H1 (cell line): ENCODE data around the gene TATDN2. TPM values are rescaled to one million over a fixed set of nuclear protein-coding genes. Genes with fewer than 3 reads are reported as not detected.

Experiments
- CTCF ChIA-PET: fragments of 300-600 bp; sonication (Branson Sonifier 250); formaldehyde crosslinking; loops from one replicate; lab custom pipeline; 2021; ENCODE audit not compliant: partially characterized antibody; lab: Charles Lee
- POLR2A ChIA-PET: fragments of 300-600 bp; sonication (Branson Sonifier 250); formaldehyde crosslinking; loops from one replicate; lab custom pipeline; 2021; ENCODE audit warnings: inconsistent platforms; ENCODE audit not compliant: partially characterized antibody; lab: Charles Lee
- DNase-seq, 2 experiments: peaks; one replicate each; pipeline versions ENCODE4 v3.0.0 to v3.0.0-alpha.2; 2010 to 2022; ENCODE audit warnings: low spot score in 2 of 2, low read depth in 1 of 2, mixed read lengths in 1 of 2
- FAIRE-seq: peaks from 2 replicates; lab custom pipeline; 2011; peaks lifted over from hg19 to GRCh38; lab: Jason Lieb, UNC
- H2AFZ ChIP-seq: 2 replicates; pipeline ENCODE4 v1.8.1; 2012; ENCODE audit warnings: low read length, inconsistent platforms
- H2AK5ac ChIP-seq: 2 replicates; pipeline ENCODE4 v1.6.1; 2013; ENCODE audit warnings: low read depth, low read length
- H2BK120ac ChIP-seq: replicated peaks from 2 replicates; pipeline ENCODE3; 2013; ENCODE audit warnings: low read depth, low read length, inconsistent platforms
- H2BK12ac ChIP-seq: 2 replicates; pipeline ENCODE4 v1.6.1; 2013; ENCODE audit warnings: low read depth, low read length
- H2BK15ac ChIP-seq: 2 replicates; pipeline ENCODE4 v1.6.1; 2013; ENCODE audit warnings: low read length
- H2BK20ac ChIP-seq: 2 replicates; pipeline ENCODE4 v1.6.1; 2013; ENCODE audit warnings: low read length
- H2BK5ac ChIP-seq: 2 replicates; pipeline ENCODE4 v1.6.1; 2013; ENCODE audit warnings: low read depth, low read length
- H3K14ac ChIP-seq: 2 replicates; pipeline ENCODE4 v1.6.1; 2013; ENCODE audit warnings: inconsistent platforms; ENCODE audit not compliant: insufficient read length
- H3K18ac ChIP-seq: 2 replicates; pipeline ENCODE4 v1.6.1; 2013; ENCODE audit warnings: low read length; ENCODE audit errors: extremely low read depth
- H3K23ac ChIP-seq: 2 replicates; pipeline ENCODE4 v1.6.1; 2013; ENCODE audit warnings: inconsistent platforms; ENCODE audit not compliant: insufficient read length
- H3K23me2 ChIP-seq: 2 replicates; pipeline ENCODE4 v1.6.1; 2013; ENCODE audit warnings: low read depth, low read length
- H3K27ac ChIP-seq: 2 replicates; pipeline ENCODE4 v1.6.1; 2011; ENCODE audit warnings: low read depth, low read length, inconsistent platforms
- H3K27me3 ChIP-seq, 4 experiments: replicated peaks in 1 of 4; 1 replicate in 1 of 4; 2 replicates in 3 of 4; pipeline versions ENCODE4 v1.6.1 to v1.8.1; 2011 to 2013; ENCODE audit warnings: low read length in 3 of 4, mild to moderate bottlenecking in 3 of 4, inconsistent platforms in 2 of 4, mixed read lengths in 2 of 4, moderate library complexity in 1 of 4; ENCODE audit not compliant: control insufficient read depth in 3 of 4, insufficient read depth in 3 of 4; ENCODE audit errors: extremely low read depth in 1 of 4
- H3K36me3 ChIP-seq, 4 experiments: 2 replicates each; pipeline versions ENCODE4 v1.6.1 to v1.8.1; 2011 to 2013; ENCODE audit warnings: mild to moderate bottlenecking in 4 of 4, low read length in 3 of 4, moderate library complexity in 2 of 4, control low read depth in 1 of 4, inconsistent platforms in 1 of 4; ENCODE audit not compliant: insufficient read depth in 4 of 4, control insufficient read depth in 2 of 4
- H3K4ac ChIP-seq: replicated peaks from 2 replicates; pipeline ENCODE3; 2013; ENCODE audit warnings: low read length, low read depth, mixed read lengths, inconsistent platforms; ENCODE audit not compliant: insufficient read length
- H3K4me1 ChIP-seq, 4 experiments: replicated peaks in 1 of 4; 1 replicate in 1 of 4; 2 replicates in 3 of 4; pipeline versions ENCODE4 v1.6.1 to v1.8.1; 2011 to 2013; ENCODE audit warnings: low read length in 3 of 4, inconsistent platforms in 2 of 4, mixed read lengths in 1 of 4; ENCODE audit not compliant: insufficient read depth in 4 of 4, control insufficient read depth in 3 of 4
- H3K4me2 ChIP-seq, 2 experiments: 2 replicates each; pipeline versions ENCODE4 v1.6.1 to v1.8.1; 2011 to 2013; ENCODE audit warnings: low read depth in 2 of 2, low read length in 2 of 2, control low read depth in 1 of 2, inconsistent platforms in 1 of 2, mild to moderate bottlenecking in 1 of 2; ENCODE audit not compliant: insufficient read depth in 1 of 2
- H3K4me3 ChIP-seq, 4 experiments: fragments of 200-600, 300-600 bp in 1 of 4; sonication (generic), shearing (Covaris generic), sonication (Bioruptor Twin) in 1 of 4; 2 replicates each; pipeline versions ENCODE4 v1.5.1 to v1.8.1; 2011 to 2016; ENCODE audit warnings: low read length in 4 of 4, low read depth in 3 of 4, control low read depth in 2 of 4, inconsistent platforms in 2 of 4, mild to moderate bottlenecking in 2 of 4, mixed read lengths in 1 of 4, moderate library complexity in 1 of 4; ENCODE audit not compliant: insufficient read depth in 2 of 4; ENCODE audit errors: extremely low read depth in 1 of 4
- H3K56ac ChIP-seq: replicated peaks from 2 replicates; pipeline ENCODE3; 2013; ENCODE audit warnings: low read depth, mild to moderate bottlenecking, mixed read lengths, low read length, inconsistent platforms; ENCODE audit not compliant: insufficient read length
- H3K79me1 ChIP-seq: 2 replicates; pipeline ENCODE4 v1.6.1; 2013; ENCODE audit warnings: low read depth, low read length, control low read depth
- H3K79me2 ChIP-seq, 2 experiments: 2 replicates each; pipeline versions ENCODE4 v1.6.1 to v1.8.1; 2012 to 2013; ENCODE audit warnings: low read length in 2 of 2, mild to moderate bottlenecking in 2 of 2, inconsistent platforms in 1 of 2; ENCODE audit not compliant: insufficient read depth in 2 of 2, control insufficient read depth in 1 of 2
- H3K9ac ChIP-seq, 4 experiments: replicated peaks in 1 of 4; 1 replicate in 1 of 4; 2 replicates in 3 of 4; pipeline versions ENCODE4 v1.6.1 to v1.8.1; 2011 to 2013; ENCODE audit warnings: low read depth in 3 of 4, low read length in 3 of 4, control low read depth in 2 of 4, mild to moderate bottlenecking in 2 of 4, moderate library complexity in 2 of 4, inconsistent platforms in 1 of 4; ENCODE audit errors: extremely low read depth in 1 of 4
- H3K9me3 ChIP-seq, 2 experiments: 2 replicates each; pipeline versions ENCODE4 v1.6.1 to v1.8.1; 2012 to 2013; ENCODE audit warnings: mild to moderate bottlenecking in 2 of 2, moderate library complexity in 2 of 2, control low read depth in 1 of 2, inconsistent platforms in 1 of 2, low read depth in 1 of 2, low read length in 1 of 2, mixed read lengths in 1 of 2; ENCODE audit not compliant: insufficient read depth in 2 of 2
- H4K20me1 ChIP-seq, 2 experiments: replicated peaks in 1 of 2; 2 replicates each; pipeline versions ENCODE3 to v1.8.1; 2011 to 2013; ENCODE audit warnings: inconsistent platforms in 2 of 2, low read length in 2 of 2, mild to moderate bottlenecking in 1 of 2; ENCODE audit not compliant: insufficient read depth in 2 of 2, control insufficient read depth in 1 of 2
- H4K5ac ChIP-seq: 2 replicates; pipeline ENCODE4 v1.6.1; 2013; ENCODE audit warnings: low read length, low read depth, mixed read lengths, inconsistent platforms; ENCODE audit not compliant: insufficient read length
- H4K8ac ChIP-seq: 2 replicates; pipeline ENCODE4 v1.8.0; 2013; ENCODE audit warnings: mild to moderate bottlenecking, moderate library complexity, low read length, inconsistent platforms; ENCODE audit not compliant: insufficient read depth; ENCODE audit errors: extremely low read depth
- H4K91ac ChIP-seq: replicated peaks from 2 replicates; pipeline ENCODE3; 2013; ENCODE audit warnings: low read length, mixed read lengths, inconsistent platforms; ENCODE audit not compliant: insufficient read length
- KDM4A ChIP-seq: IDR thresholded peaks from one replicate; pipeline ENCODE4 v1.7.1; 2012; ENCODE audit warnings: low read depth, mild to moderate bottlenecking, moderate library complexity, low read length, inconsistent platforms; ENCODE audit not compliant: severe bottlenecking
- SP2 ChIP-seq: IDR thresholded peaks from 2 replicates; pipeline ENCODE4 v1.6.1; 2012; ENCODE audit warnings: mild to moderate bottlenecking, low read length, inconsistent platforms
- WGBS, 2 experiments: shearing (Covaris generic) in 1 of 2; methylation state at CpG; one replicate each; pipeline versions ENCODE4 v1.1.6 to v1.1.7; 2013 to 2015; ENCODE audit warnings: low lambda C conversion rate in 2 of 2, mixed read lengths in 2 of 2, inconsistent platforms in 1 of 2, low coverage in 1 of 2, missing lambda C conversion rate in 1 of 2; ENCODE audit not compliant: insufficient replicate concordance in 2 of 2, insufficient coverage in 1 of 2, insufficient read length in 1 of 2; ENCODE audit errors: extremely low coverage in 1 of 2, missing lambda C conversion rate in 1 of 2; 5-methylcytosine and 5-hydroxymethylcytosine counted together
- polyA plus RNA-seq, 7 experiments: library from polyadenylated mRNA; depleted of rRNA in 3 of 7; stranded (reverse) in 5 of 7; unstranded in 2 of 7; fragments of >200 nt in 5 of 7; fragments of 200-250 nt in 2 of 7; gene quantifications; 1 replicate in 5 of 7; 2 replicates in 1 of 7; 4 replicates in 1 of 7; pipeline versions ENCODE4 v1.2.1 to v1.2.3, GENCODE V29; 2011 to 2013; ENCODE audit warnings: missing spikeins in 2 of 7, mixed read lengths in 2 of 7
- total RNA-seq: library from RNA; stranded (reverse); fragmentation: NEBNext Ultra II Directional; extraction: Animal tissue kit (Norgen Biotek cat#: 25700); gene quantifications from 2 replicates; pipeline ENCODE4 v1.2.1, GENCODE V29; 2021
- TF ChIP-seq, protein P1 (sequence below): IDR thresholded peaks from 2 replicates; pipeline ENCODE4 v1.6.1; 2012; ENCODE audit warnings: low read length, inconsistent platforms

Gene TATDN2
- total and polyA plus RNA-seq, 2 of the 8 experiments (the other 6 are each of a cell fraction or from before 2014, with no cell fraction given): 12.1 to 34.8 TPM

DNA sequence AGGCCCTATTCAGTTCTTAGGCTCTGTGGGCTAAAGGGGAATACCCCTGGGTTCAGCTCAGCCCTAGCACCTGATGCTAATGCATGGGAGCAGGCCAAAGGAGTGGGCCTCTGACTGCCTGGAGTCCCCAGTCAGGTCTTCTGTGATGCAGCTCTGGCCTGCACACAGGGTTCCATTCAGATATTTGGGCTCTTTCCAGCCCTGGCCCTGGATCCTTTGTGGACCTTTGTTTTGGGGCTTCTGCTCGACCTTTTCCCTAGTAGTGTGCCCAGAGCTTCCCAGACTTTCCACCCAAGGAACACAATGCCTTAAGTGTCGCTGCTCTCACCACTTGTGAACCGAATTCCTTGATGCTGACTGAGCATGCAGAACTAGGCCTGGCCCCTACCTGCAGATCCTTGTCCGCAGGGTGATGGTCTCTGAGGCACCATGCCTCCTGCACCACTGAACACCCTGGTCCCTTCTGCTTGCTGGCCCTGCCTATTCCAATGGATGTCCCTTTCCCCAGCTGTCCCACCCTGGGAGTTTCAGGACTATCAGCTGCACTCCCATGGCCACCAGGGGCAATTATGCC is 67.6 kb downstream of the TATDN2 start:
- Histone ChIP-seq H4K91ac (no peak overlapping the region), H3K36me3 (peaks cover 33 to 70% (median 63%) of the 10 kb centered on the region in 4 experiments), H3K18ac (no peak overlapping the region), H3K9ac (no peak overlapping the region), H3K4me2 (no peak overlapping the region), H4K20me1 (peaks cover 3 to 13% of the 10 kb centered on the region in 2 experiments), H3K4ac (no peak overlapping the region), H4K8ac (no peak overlapping the region), H3K79me2 (peaks cover 11 to 25% of the 10 kb centered on the region in 2 experiments), H2BK5ac (no peak overlapping the region), H3K23ac (no peak overlapping the region), H2BK20ac (no peak overlapping the region), H3K56ac (no peak overlapping the region), H2AFZ (no peak overlapping the region), H3K27me3 (no peaks in the 10 kb centered on the region), H2BK120ac (no peak overlapping the region), H3K4me3 (no peak overlapping the region), H3K79me1 (peaks cover 5% of the 10 kb centered on the region; the same call in 1 of the 2 replicates), H3K27ac (no peak overlapping the region), H3K9me3 (no peaks in the 10 kb centered on the region), H2AK5ac (no peak overlapping the region), H3K23me2 (peaks cover 7% of the 10 kb centered on the region; the same call in 1 of the 2 replicates), H3K14ac (no peak overlapping the region), H2BK15ac (no peak overlapping the region), H3K4me1 (peaks cover 0 to 4% (median 3%) of the 10 kb centered on the region in 4 experiments; a peak in 4 of 7 replicates), H4K5ac (no peak overlapping the region), H2BK12ac (no peak overlapping the region)
- no peak for DNase-seq
- no peak for FAIRE-seq
- ChIA-PET POLR2A (interaction anchor here (1.1 to 2.1 kb wide), 4 partner anchors 8 to 25 kb away, joined by 4 to 5 read pairs (median 5); no protein-coding TSS in a partner anchor), CTCF (interaction anchor here (0.8 to 1.5 kb wide), 4 partner anchors 24 to 52 kb away, joined by 3 to 6 read pairs (median 4); no protein-coding TSS in a partner anchor)
- 93% methylated on average over 4 of the region's 4 CpGs; no CpG with 5 or more reads in 1 of the 2 experiments for WGBS, 2 experiments
- TF ChIP-seq KDM4A (no peak), SP2 (no peak)
- TF ChIP-seq, protein P1, sequence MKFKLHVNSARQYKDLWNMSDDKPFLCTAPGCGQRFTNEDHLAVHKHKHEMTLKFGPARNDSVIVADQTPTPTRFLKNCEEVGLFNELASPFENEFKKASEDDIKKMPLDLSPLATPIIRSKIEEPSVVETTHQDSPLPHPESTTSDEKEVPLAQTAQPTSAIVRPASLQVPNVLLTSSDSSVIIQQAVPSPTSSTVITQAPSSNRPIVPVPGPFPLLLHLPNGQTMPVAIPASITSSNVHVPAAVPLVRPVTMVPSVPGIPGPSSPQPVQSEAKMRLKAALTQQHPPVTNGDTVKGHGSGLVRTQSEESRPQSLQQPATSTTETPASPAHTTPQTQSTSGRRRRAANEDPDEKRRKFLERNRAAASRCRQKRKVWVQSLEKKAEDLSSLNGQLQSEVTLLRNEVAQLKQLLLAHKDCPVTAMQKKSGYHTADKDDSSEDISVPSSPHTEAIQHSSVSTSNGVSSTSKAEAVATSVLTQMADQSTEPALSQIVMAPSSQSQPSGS: no peak
